GM23338 (cell line): ENCODE measurements around the gene CACNB1. TPM values are rescaled to one million over a fixed set of nuclear protein-coding genes. Genes with fewer than 3 reads are reported as not detected.
"Not testable (repeated sequence)": the region's sequence is repeated elsewhere in the genome, so short reads cannot be mapped to it uniquely, and the experiment has no call there.

Source experiments
- ATAC-seq: fragments of 200-7000 bp; cut with Tn5 transposase; 3 replicates; pipeline ENCODE4 v1.9.1; 2020
- DNase-seq: peaks from one replicate; pipeline ENCODE4 v3.0.0-alpha.2; 2015; ENCODE audit warnings: low spot score
- H2AFZ ChIP-seq: fragments of 200-600 bp; sonication (generic); 2 replicates; pipeline ENCODE4 v1.8.0; 2016; ENCODE audit warnings: antibody characterized with exemption, mild to moderate bottlenecking, moderate library complexity
- H3F3A ChIP-seq: fragments of 200-600 bp; sonication (generic); replicated peaks from 2 replicates; pipeline ENCODE4 v1.8.0; 2017; ENCODE audit warnings: antibody characterized with exemption, mixed run types, low read depth
- H3K27ac ChIP-seq: fragments of 200-600 bp; sonication (generic); 2 replicates; pipeline ENCODE4 v1.6.1; 2016; ENCODE audit warnings: low read depth
- H3K27me3 ChIP-seq: fragments of 200-600 bp; sonication (generic); 2 replicates; pipeline ENCODE4 v1.8.0; 2016; ENCODE audit warnings: mild to moderate bottlenecking, mixed run types, moderate library complexity; ENCODE audit not compliant: insufficient read depth
- H3K36me3 ChIP-seq: fragments of 200-600 bp; sonication (generic); 2 replicates; pipeline ENCODE4 v1.8.0; 2016; ENCODE audit warnings: mild to moderate bottlenecking; ENCODE audit not compliant: insufficient read depth
- H3K4me1 ChIP-seq: fragments of 200-600 bp; sonication (generic); 2 replicates; pipeline ENCODE4 v1.8.0; 2016; ENCODE audit warnings: mild to moderate bottlenecking, moderate library complexity; ENCODE audit not compliant: insufficient read depth
- H3K4me2 ChIP-seq: fragments of 200-600 bp; sonication (generic); 2 replicates; pipeline ENCODE4 v1.7.1; 2017; ENCODE audit warnings: mixed run types
- H3K4me3 ChIP-seq: fragments of 200-600 bp; sonication (generic); 2 replicates; pipeline ENCODE4 v1.6.1; 2016; ENCODE audit warnings: mixed run types
- H3K79me2 ChIP-seq: fragments of 200-600 bp; sonication (generic); replicated peaks from 2 replicates; pipeline ENCODE4 v1.8.0; 2017; ENCODE audit warnings: mild to moderate bottlenecking; ENCODE audit not compliant: insufficient read depth
- H3K9me2 ChIP-seq: fragments of 200-600 bp; sonication (generic); 2 replicates; pipeline ENCODE4 v1.8.0; 2017; ENCODE audit not compliant: insufficient read depth
- H4K20me1 ChIP-seq: fragments of 200-600 bp; sonication (generic); replicated peaks from 2 replicates; pipeline ENCODE4 v1.8.0; 2017; ENCODE audit warnings: mild to moderate bottlenecking; ENCODE audit not compliant: insufficient read depth
- H3K27ac Mint-ChIP-seq: 2 replicates; pipeline ENCODE4 v1.8.0; 2020; ENCODE audit warnings: inconsistent platforms, mild to moderate bottlenecking, moderate library complexity, mixed read lengths
- H3K27me3 Mint-ChIP-seq: 3 replicates; pipeline ENCODE4 v1.8.0; 2022; ENCODE audit warnings: low read depth, mild to moderate bottlenecking, moderate library complexity, mixed read lengths, inconsistent platforms; ENCODE audit not compliant: insufficient read depth, poor library complexity
- H3K36me3 Mint-ChIP-seq: 3 replicates; pipeline ENCODE4 v1.8.0; 2021; ENCODE audit warnings: low read depth, mild to moderate bottlenecking, inconsistent platforms, moderate library complexity, mixed read lengths
- H3K4me1 Mint-ChIP-seq: 3 replicates; pipeline ENCODE4 v1.8.0; 2020; ENCODE audit warnings: mild to moderate bottlenecking, inconsistent platforms, mixed read lengths
- H3K4me3 Mint-ChIP-seq: 3 replicates; pipeline ENCODE4 v1.8.0; 2021; ENCODE audit warnings: moderate library complexity, mild to moderate bottlenecking, inconsistent platforms, mixed read lengths
- H3K9me3 Mint-ChIP-seq: 3 replicates; pipeline ENCODE4 v1.8.0; 2020; ENCODE audit warnings: moderate library complexity, mild to moderate bottlenecking, inconsistent platforms, mixed read lengths
- CREB1 ChIP-seq: fragments of 250-450 bp; sonication (Bioruptor Pico); IDR thresholded peaks from 2 replicates; pipeline ENCODE4 v1.5.0; 2020; ENCODE audit warnings: low read depth, mild to moderate bottlenecking, moderate library complexity
- CTCF ChIP-seq, 2 experiments: fragments of 200-600 bp in 1 of 2; sonication (generic) in 1 of 2; conservative IDR thresholded peaks; 2 replicates each; pipeline versions ENCODE4 v1.5.1 to v1.6.1; 2016 to 2017; ENCODE audit warnings: antibody characterized with exemption in 2 of 2, low read depth in 2 of 2, mild to moderate bottlenecking in 2 of 2, moderate library complexity in 1 of 2
- ETS1 ChIP-seq: IDR thresholded peaks from 2 replicates; pipeline ENCODE4 v1.6.1; 2016; ENCODE audit warnings: antibody characterized with exemption
- EZH2 ChIP-seq: fragments of 200-600 bp; sonication (generic); IDR thresholded peaks from one replicate; pipeline ENCODE4 v1.8.0; 2017; ENCODE audit warnings: antibody characterized with exemption, mild to moderate bottlenecking, low read depth; ENCODE audit not compliant: unreplicated experiment
- EZH2phosphoT487 ChIP-seq: fragments of 200-600 bp; sonication (generic); IDR thresholded peaks from one replicate; pipeline ENCODE4 v1.8.1; 2018; ENCODE audit warnings: antibody characterized with exemption; ENCODE audit not compliant: unreplicated experiment
- JUNB ChIP-seq: IDR thresholded peaks from one replicate; pipeline ENCODE4 v1.6.1; 2016; ENCODE audit warnings: antibody characterized with exemption; ENCODE audit not compliant: unreplicated experiment
- NANOG ChIP-seq: IDR thresholded peaks from 2 replicates; pipeline ENCODE4 v1.6.1; 2016; ENCODE audit warnings: antibody characterized with exemption, borderline replicate concordance
- POLR2AphosphoS5 ChIP-seq: IDR thresholded peaks from 2 replicates; pipeline ENCODE4 v1.6.1; 2016; ENCODE audit warnings: antibody characterized with exemption, low read depth
- REST ChIP-seq: IDR thresholded peaks from one replicate; pipeline ENCODE4 v1.6.1; 2018; ENCODE audit warnings: antibody characterized with exemption; ENCODE audit not compliant: unreplicated experiment
- STAT1 ChIP-seq: IDR thresholded peaks from one replicate; pipeline ENCODE4 v1.6.1; 2016; ENCODE audit warnings: antibody characterized with exemption; ENCODE audit not compliant: unreplicated experiment
- ZNF114 ChIP-seq: fragments of 250-450 bp; sonication (Bioruptor Pico); IDR thresholded peaks from 2 replicates; pipeline ENCODE4 v1.5.0; 2020; ENCODE audit warnings: mild to moderate bottlenecking, moderate library complexity
- ZNF331 ChIP-seq: fragments of 250-450 bp; sonication (Bioruptor Pico); IDR thresholded peaks from 2 replicates; pipeline ENCODE4 v1.5.0; 2020; ENCODE audit warnings: low read depth, mild to moderate bottlenecking, moderate library complexity
- polyA plus RNA-seq: library from polyadenylated mRNA; unstranded; fragments of >200 nt; fragmentation: Nextera tagmentation; extraction: Ambion mirVana; gene quantifications from 2 replicates; pipeline ENCODE4 v1.2.1, GENCODE V29; 2016
- total RNA-seq: library from RNA; depleted of rRNA; stranded (reverse); fragments of >200 nt; shearing (Covaris generic); gene quantifications from 2 replicates; pipeline ENCODE4 v1.2.3, GENCODE V29; 2014

CACNB1 gene
- total and polyA plus RNA-seq, 2 experiments from 2014 or later = 8.4 to 13.1 TPM

- Mint-ChIP-seq H3K36me3 (peaks cover 7% of the 10 kb centered on the region; the same call in 1 of the 3 replicates), H3K9me3 (peaks cover 9% of the 10 kb centered on the region; the same call in 2 of the 3 replicates), H3K4me3 (no peak overlapping the region), H3K4me1 (peaks cover 21% of the 10 kb centered on the region), H3K27ac (no peak overlapping the region), H3K27me3 (peaks cover 29% of the 10 kb centered on the region)
- Histone ChIP-seq H3K4me3 (no peak overlapping the region), H2AFZ (no peak overlapping the region), H3K79me2 (no peaks in the 10 kb centered on the region), H3K4me2 (no peak overlapping the region), H3K27me3 (peaks cover 33% of the 10 kb centered on the region), H3K27ac (no peak overlapping the region), H4K20me1 (no peaks in the 10 kb centered on the region), H3K9me2 (no peaks in the 10 kb centered on the region), H3K36me3 (no peaks in the 10 kb centered on the region), H3F3A (peaks cover 5% of the 10 kb centered on the region), H3K4me1 (peaks cover 24% of the 10 kb centered on the region)
- TF ChIP-seq ZNF331 (CRISPR knock-in tag) = no peak
- DNase-seq (no peak), ATAC-seq (no peak)
These were observed 28.4 kb downstream of the CACNB1 start for GRCh38 chr17:39169101-39169500.

- not testable (repeated sequence) for H3K4me3 ChIP-seq, H3K36me3 Mint-ChIP-seq, H3F3A ChIP-seq, H3K27ac Mint-ChIP-seq, H3K9me3 Mint-ChIP-seq, H3K9me2 ChIP-seq, ATAC-seq, H3K4me3 Mint-ChIP-seq, H3K27ac ChIP-seq, H2AFZ ChIP-seq, H4K20me1 ChIP-seq, H3K79me2 ChIP-seq, H3K36me3 ChIP-seq, DNase-seq, H3K4me2 ChIP-seq
- Histone ChIP-seq H3K27me3 (peaks cover 33% of the 10 kb centered on the region), H3K4me1 (peaks cover 23% of the 10 kb centered on the region)
- Mint-ChIP-seq H3K4me1 (peaks cover 19% of the 10 kb centered on the region), H3K27me3 (peaks cover 24% of the 10 kb centered on the region)
These were observed 29.0 kb downstream of the CACNB1 start for GRCh38 chr17:39168503-39168902.

- peaks cover 33% of the 10 kb centered on the region for H3K27me3 ChIP-seq
- no peak for ATAC-seq
- peak overlapping the region; percentile 21; the same call in 1 of the 2 replicates for H3K4me2 ChIP-seq
- TF ChIP-seq ETS1 (no peak), EZH2phosphoT487 (no peak), CREB1 (CRISPR knock-in tag) (no peak), JUNB (no peak), ZNF331 (CRISPR knock-in tag) (no peak), NANOG (no peak), STAT1 (no peak), REST (no peak), EZH2 (no peak), CTCF (conservative IDR thresholded peaks at IDR 0.05; ENCODE audit: low read depth in 2 of 2) (no peak), POLR2AphosphoS5 (no peak), ZNF114 (CRISPR knock-in tag) (no peak)
These were observed 30.0 kb downstream of the CACNB1 start for GRCh38 chr17:39167476-39167875.

More at GRCh38 chr17:39167476-39167875, 30.0 kb downstream of the CACNB1 start:
- Histone ChIP-seq H4K20me1 (no peaks in the 10 kb centered on the region), H3F3A (peaks cover 6% of the 10 kb centered on the region; the same call in 1 of the 2 replicates), H3K79me2 (no peaks in the 10 kb centered on the region), H3K27ac (no peak overlapping the region), H3K4me1 (peaks cover 20% of the 10 kb centered on the region; the same call in 1 of the 2 replicates), H3K36me3 (no peaks in the 10 kb centered on the region), H3K9me2 (no peaks in the 10 kb centered on the region), H3K4me3 (no peak overlapping the region), H2AFZ (no peak overlapping the region)
- Mint-ChIP-seq H3K4me1 (peaks cover 15% of the 10 kb centered on the region), H3K27ac (no peak overlapping the region), H3K36me3 (peaks cover 7% of the 10 kb centered on the region; the same call in 1 of the 3 replicates), H3K27me3 (peaks cover 25% of the 10 kb centered on the region), H3K9me3 (peaks cover 9% of the 10 kb centered on the region; the same call in 2 of the 3 replicates), H3K4me3 (no peak overlapping the region)
- no peak for DNase-seq
